Liver (tissue), 10 donors: Measurements from ENCODE around the gene GGA1. TPM values are rescaled to one million over a fixed set of nuclear protein-coding genes. Genes with fewer than 3 reads are reported as not detected.
A peak's percentile ranks its signal among the peaks of the same experiment; 100 is the strongest.

ENCODE experiments used
- DNase-seq: peaks from one replicate; pipeline ENCODE4 v3.0.0-alpha.2; 2017; ENCODE audit warnings: low spot score
- H3K27ac ChIP-seq, 2 donors: one replicate each; pipeline ENCODE4 v1.7.0; 2013; ENCODE audit warnings: inconsistent platforms in 2 of 2, low read length in 2 of 2, control low read depth in 1 of 2, low read depth in 1 of 2, mild to moderate bottlenecking in 1 of 2
- H3K27me3 ChIP-seq, 4 donors: one replicate each; pipeline versions ENCODE4 v1.6.1 to v1.7.0; 2013; ENCODE audit warnings: low read length in 3 of 4, inconsistent platforms in 1 of 4, mild to moderate bottlenecking in 1 of 4, moderate library complexity in 1 of 4; ENCODE audit not compliant: control insufficient read depth in 4 of 4, insufficient read depth in 4 of 4
- H3K36me3 ChIP-seq, 4 donors: one replicate each; pipeline versions ENCODE4 v1.6.1 to v1.7.0; 2013; ENCODE audit warnings: low read length in 3 of 4, mild to moderate bottlenecking in 3 of 4, low read depth in 1 of 4, moderate library complexity in 1 of 4; ENCODE audit not compliant: control insufficient read depth in 4 of 4, insufficient read depth in 3 of 4
- H3K4me1 ChIP-seq, 4 donors: one replicate each; pipeline versions ENCODE4 v1.6.1 to v1.7.0; 2013; ENCODE audit warnings: low read length in 3 of 4, mild to moderate bottlenecking in 3 of 4, moderate library complexity in 1 of 4; ENCODE audit not compliant: control insufficient read depth in 4 of 4, insufficient read depth in 4 of 4
- H3K4me3 ChIP-seq, 3 donors: one replicate each; pipeline versions ENCODE4 v1.6.1 to v1.7.0; 2013; ENCODE audit warnings: low read length in 3 of 3, control low read depth in 1 of 3, low read depth in 1 of 3, mild to moderate bottlenecking in 1 of 3
- H3K9ac ChIP-seq, 2 donors: one replicate each; pipeline ENCODE4 v1.7.0; 2013; ENCODE audit warnings: low read length in 2 of 2, mild to moderate bottlenecking in 2 of 2, moderate library complexity in 2 of 2, control low read depth in 1 of 2, low read depth in 1 of 2
- H3K9me3 ChIP-seq, 4 donors: one replicate each; pipeline versions ENCODE4 v1.6.1 to v1.7.0; 2013; ENCODE audit warnings: low read length in 3 of 4; ENCODE audit not compliant: control insufficient read depth in 4 of 4
- ATF3 ChIP-seq: IDR thresholded peaks from 2 replicates; pipeline ENCODE4 v1.6.1; 2016; ENCODE audit warnings: antibody characterized with exemption
- EGR1 ChIP-seq, 2 donors: IDR thresholded peaks; 2 replicates each; pipeline ENCODE4 v1.6.1; 2016 to 2018; ENCODE audit warnings: antibody characterized with exemption in 2 of 2, low read depth in 2 of 2
- FOXA1 ChIP-seq: IDR thresholded peaks from 2 replicates; pipeline ENCODE4 v1.6.1; 2016; ENCODE audit warnings: antibody characterized with exemption
- FOXA2 ChIP-seq: IDR thresholded peaks from 2 replicates; pipeline ENCODE4 v1.6.1; 2016; ENCODE audit warnings: antibody characterized with exemption
- GABPA ChIP-seq, 2 donors: IDR thresholded peaks in 1 of 2; conservative IDR thresholded peaks in 1 of 2; 2 replicates each; pipeline ENCODE4 v1.6.1; 2016; ENCODE audit warnings: antibody characterized with exemption in 2 of 2, mild to moderate bottlenecking in 1 of 2, moderate library complexity in 1 of 2
- HNF4A ChIP-seq, 2 donors: conservative IDR thresholded peaks; 2 replicates each; pipeline ENCODE4 v1.6.1; 2016; ENCODE audit warnings: antibody characterized with exemption in 2 of 2, mild to moderate bottlenecking in 2 of 2
- HNF4G ChIP-seq: IDR thresholded peaks from 2 replicates; pipeline ENCODE4 v1.6.1; 2016; ENCODE audit warnings: antibody characterized with exemption
- JUND ChIP-seq, 2 donors: IDR thresholded peaks; 2 replicates each; pipeline ENCODE4 v1.6.1; 2016; ENCODE audit warnings: antibody characterized with exemption in 2 of 2
- NR2F2 ChIP-seq: IDR thresholded peaks from 2 replicates; pipeline ENCODE4 v1.6.1; 2016; ENCODE audit warnings: antibody characterized with exemption
- RAD21 ChIP-seq, 2 donors: IDR thresholded peaks; 2 replicates each; pipeline ENCODE4 v1.6.1; 2016; ENCODE audit warnings: antibody characterized with exemption in 2 of 2, mild to moderate bottlenecking in 2 of 2
- RXRA ChIP-seq, 2 donors: IDR thresholded peaks; 2 replicates each; pipeline ENCODE4 v1.6.1; 2017 to 2018; ENCODE audit warnings: antibody characterized with exemption in 2 of 2, mild to moderate bottlenecking in 1 of 2
- SP1 ChIP-seq: IDR thresholded peaks from 2 replicates; pipeline ENCODE4 v1.6.1; 2018; ENCODE audit warnings: antibody characterized with exemption, mild to moderate bottlenecking
- TAF1 ChIP-seq: conservative IDR thresholded peaks from 2 replicates; pipeline ENCODE4 v1.6.1; 2016; ENCODE audit warnings: antibody characterized with exemption, mild to moderate bottlenecking
- YY1 ChIP-seq: IDR thresholded peaks from 2 replicates; pipeline ENCODE4 v1.6.1; 2016; ENCODE audit warnings: antibody characterized with exemption, mild to moderate bottlenecking
- WGBS: extraction: QIAGEN DNeasy Blood & Tissue Kit; methylation state at CpG from one replicate; pipeline ENCODE4 v1.1.7; 2013; 5-methylcytosine and 5-hydroxymethylcytosine counted together
- polyA plus RNA-seq, 2 donors: library from polyadenylated mRNA; stranded (reverse) in 1 of 2; unstranded in 1 of 2; fragments of 200-250 nt in 1 of 2; fragments of >200 nt in 1 of 2; fragmentation: Nextera tagmentation in 1 of 2; extraction: Ambion mirVana in 1 of 2; gene quantifications; one replicate each; pipeline versions ENCODE4 v1.2.1 to v1.2.3, GENCODE V29; 2013 to 2015
- small RNA-seq: library from RNA; depleted of rRNA; stranded (forward); fragments of <200 nt; gene quantifications from one replicate; pipeline ENCODE3, GENCODE V24; 2014
- total RNA-seq, 2 donors: library from RNA; depleted of rRNA; stranded (reverse); fragments of >200 nt; gene quantifications; one replicate each; pipeline ENCODE4 v1.2.3, GENCODE V29; 2014
- TF ChIP-seq, protein P1 (sequence below): IDR thresholded peaks from 2 replicates; pipeline ENCODE4 v1.6.1; 2016; ENCODE audit warnings: antibody characterized with exemption
- TF ChIP-seq, protein P2 (sequence below): IDR thresholded peaks from 2 replicates; pipeline ENCODE4 v1.6.1; 2016; ENCODE audit warnings: antibody characterized with exemption
- TF ChIP-seq, protein P3 (sequence below): fragments of 150-350 bp; IDR thresholded peaks from 2 replicates; pipeline ENCODE4 v1.5.1; 2017; ENCODE audit warnings: improper control_type of control experiment, low read depth, low read length; ENCODE audit not compliant: missing input control
- TF ChIP-seq, protein P4 (sequence below): IDR thresholded peaks from 2 replicates; pipeline ENCODE4 v1.6.1; 2016; ENCODE audit warnings: antibody characterized with exemption, mild to moderate bottlenecking
- donor health status: healthy.
- donor health status: healthy.
- donor health status: healthy.
- donor health status: healthy.
- donor health status: healthy.

Gene GGA1
- total and polyA plus RNA-seq, 4 donors: 15.1 to 26.4 (median 17.8) TPM

DNA sequence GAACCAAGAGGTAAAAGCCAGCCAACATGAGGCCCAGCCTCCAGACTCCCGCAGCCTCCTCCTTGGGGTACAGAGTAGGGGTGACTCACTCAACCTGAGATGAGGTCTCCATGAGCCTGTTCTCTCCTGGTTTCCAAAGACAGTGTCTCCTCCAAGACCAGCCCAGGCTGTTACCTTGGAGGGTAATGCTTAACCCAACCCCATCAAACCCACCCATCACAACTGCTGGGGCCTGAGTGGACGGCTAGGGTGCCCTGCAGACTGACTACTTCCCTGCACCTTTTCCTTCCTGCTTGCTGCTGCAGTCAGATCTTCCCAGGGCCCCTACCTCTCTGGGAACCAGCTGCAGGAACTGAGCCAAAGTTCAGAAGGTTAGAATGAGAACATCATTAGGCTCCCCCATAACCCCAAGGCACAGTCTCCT is 72.4 kb downstream of the GGA1 start (continued):
- TF ChIP-seq TAF1 (no peak), FOXA2 (no peak), RXRA (IDR thresholded peaks at IDR 0.05) (no peak), JUND (IDR thresholded peaks at IDR 0.05) (no peak)

DNA sequence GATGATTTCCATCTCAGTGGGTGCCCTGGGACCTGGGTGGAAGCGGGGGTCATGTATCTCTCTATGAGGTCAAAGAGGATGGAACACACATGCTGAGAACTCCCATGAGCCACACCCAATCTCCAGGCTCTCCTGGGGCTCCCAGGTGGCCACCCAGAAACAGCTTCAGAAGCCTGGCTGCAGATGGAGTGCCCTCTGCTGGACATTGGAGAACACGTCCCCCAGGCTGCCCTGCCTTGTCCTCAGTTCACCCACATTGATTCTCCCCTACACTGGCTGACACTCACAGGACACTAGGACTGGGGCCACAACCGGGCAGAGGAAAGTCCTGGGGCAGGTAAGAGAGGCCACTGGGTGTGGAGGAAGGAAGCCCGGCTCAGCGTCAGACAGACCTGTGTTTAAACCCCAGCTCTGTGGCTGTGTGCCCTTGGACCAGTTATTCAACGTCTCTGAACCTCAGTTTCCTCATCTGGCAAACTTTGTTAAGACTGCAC is 73.0 kb downstream of the GGA1 start:
- no peaks in the 10 kb centered on the region for H3K36me3 ChIP-seq
- TF ChIP-seq JUND (IDR thresholded peaks at IDR 0.05): no peak
- TF ChIP-seq FOXA2: no peak
- TF ChIP-seq, protein P1, sequence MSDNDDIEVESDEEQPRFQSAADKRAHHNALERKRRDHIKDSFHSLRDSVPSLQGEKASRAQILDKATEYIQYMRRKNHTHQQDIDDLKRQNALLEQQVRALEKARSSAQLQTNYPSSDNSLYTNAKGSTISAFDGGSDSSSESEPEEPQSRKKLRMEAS: no peak
- peak in 1 of 2 donors; percentile 23 for TF ChIP-seq GABPA (IDR thresholded peaks at IDR 0.05 in 1 of 2, conservative IDR thresholded peaks at IDR 0.05 in 1 of 2)
- TF ChIP-seq, protein P2, sequence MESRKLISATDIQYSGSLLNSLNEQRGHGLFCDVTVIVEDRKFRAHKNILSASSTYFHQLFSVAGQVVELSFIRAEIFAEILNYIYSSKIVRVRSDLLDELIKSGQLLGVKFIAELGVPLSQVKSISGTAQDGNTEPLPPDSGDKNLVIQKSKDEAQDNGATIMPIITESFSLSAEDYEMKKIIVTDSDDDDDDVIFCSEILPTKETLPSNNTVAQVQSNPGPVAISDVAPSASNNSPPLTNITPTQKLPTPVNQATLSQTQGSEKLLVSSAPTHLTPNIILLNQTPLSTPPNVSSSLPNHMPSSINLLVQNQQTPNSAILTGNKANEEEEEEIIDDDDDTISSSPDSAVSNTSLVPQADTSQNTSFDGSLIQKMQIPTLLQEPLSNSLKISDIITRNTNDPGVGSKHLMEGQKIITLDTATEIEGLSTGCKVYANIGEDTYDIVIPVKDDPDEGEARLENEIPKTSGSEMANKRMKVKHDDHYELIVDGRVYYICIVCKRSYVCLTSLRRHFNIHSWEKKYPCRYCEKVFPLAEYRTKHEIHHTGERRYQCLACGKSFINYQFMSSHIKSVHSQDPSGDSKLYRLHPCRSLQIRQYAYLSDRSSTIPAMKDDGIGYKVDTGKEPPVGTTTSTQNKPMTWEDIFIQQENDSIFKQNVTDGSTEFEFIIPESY: no peak
- peak; percentile 43 for TF ChIP-seq HNF4G
- TF ChIP-seq, protein P3, sequence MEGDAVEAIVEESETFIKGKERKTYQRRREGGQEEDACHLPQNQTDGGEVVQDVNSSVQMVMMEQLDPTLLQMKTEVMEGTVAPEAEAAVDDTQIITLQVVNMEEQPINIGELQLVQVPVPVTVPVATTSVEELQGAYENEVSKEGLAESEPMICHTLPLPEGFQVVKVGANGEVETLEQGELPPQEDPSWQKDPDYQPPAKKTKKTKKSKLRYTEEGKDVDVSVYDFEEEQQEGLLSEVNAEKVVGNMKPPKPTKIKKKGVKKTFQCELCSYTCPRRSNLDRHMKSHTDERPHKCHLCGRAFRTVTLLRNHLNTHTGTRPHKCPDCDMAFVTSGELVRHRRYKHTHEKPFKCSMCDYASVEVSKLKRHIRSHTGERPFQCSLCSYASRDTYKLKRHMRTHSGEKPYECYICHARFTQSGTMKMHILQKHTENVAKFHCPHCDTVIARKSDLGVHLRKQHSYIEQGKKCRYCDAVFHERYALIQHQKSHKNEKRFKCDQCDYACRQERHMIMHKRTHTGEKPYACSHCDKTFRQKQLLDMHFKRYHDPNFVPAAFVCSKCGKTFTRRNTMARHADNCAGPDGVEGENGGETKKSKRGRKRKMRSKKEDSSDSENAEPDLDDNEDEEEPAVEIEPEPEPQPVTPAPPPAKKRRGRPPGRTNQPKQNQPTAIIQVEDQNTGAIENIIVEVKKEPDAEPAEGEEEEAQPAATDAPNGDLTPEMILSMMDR: peak; percentile 93
- peak; percentile 43 for TF ChIP-seq NR2F2
- no peak for TF ChIP-seq ATF3
- no peak for TF ChIP-seq EGR1 (IDR thresholded peaks at IDR 0.05; ENCODE audit: low read depth in 2 of 2)
- TF ChIP-seq RXRA (IDR thresholded peaks at IDR 0.05): peak; percentile 92 to 99
- peak; percentile 93 to 96 for TF ChIP-seq RAD21 (IDR thresholded peaks at IDR 0.05)
- TF ChIP-seq, protein P4, sequence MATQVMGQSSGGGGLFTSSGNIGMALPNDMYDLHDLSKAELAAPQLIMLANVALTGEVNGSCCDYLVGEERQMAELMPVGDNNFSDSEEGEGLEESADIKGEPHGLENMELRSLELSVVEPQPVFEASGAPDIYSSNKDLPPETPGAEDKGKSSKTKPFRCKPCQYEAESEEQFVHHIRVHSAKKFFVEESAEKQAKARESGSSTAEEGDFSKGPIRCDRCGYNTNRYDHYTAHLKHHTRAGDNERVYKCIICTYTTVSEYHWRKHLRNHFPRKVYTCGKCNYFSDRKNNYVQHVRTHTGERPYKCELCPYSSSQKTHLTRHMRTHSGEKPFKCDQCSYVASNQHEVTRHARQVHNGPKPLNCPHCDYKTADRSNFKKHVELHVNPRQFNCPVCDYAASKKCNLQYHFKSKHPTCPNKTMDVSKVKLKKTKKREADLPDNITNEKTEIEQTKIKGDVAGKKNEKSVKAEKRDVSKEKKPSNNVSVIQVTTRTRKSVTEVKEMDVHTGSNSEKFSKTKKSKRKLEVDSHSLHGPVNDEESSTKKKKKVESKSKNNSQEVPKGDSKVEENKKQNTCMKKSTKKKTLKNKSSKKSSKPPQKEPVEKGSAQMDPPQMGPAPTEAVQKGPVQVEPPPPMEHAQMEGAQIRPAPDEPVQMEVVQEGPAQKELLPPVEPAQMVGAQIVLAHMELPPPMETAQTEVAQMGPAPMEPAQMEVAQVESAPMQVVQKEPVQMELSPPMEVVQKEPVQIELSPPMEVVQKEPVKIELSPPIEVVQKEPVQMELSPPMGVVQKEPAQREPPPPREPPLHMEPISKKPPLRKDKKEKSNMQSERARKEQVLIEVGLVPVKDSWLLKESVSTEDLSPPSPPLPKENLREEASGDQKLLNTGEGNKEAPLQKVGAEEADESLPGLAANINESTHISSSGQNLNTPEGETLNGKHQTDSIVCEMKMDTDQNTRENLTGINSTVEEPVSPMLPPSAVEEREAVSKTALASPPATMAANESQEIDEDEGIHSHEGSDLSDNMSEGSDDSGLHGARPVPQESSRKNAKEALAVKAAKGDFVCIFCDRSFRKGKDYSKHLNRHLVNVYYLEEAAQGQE: no peak
- TF ChIP-seq HNF4A (conservative IDR thresholded peaks at IDR 0.05): peak; percentile 70 to 75
- TF ChIP-seq TAF1: no peak
- TF ChIP-seq SP1: peak; percentile 65
- no peak for TF ChIP-seq YY1
- no peak for TF ChIP-seq FOXA1
- H3K9me3 ChIP-seq: no peaks in the 10 kb centered on the region
- 16% methylated on average over 6 of the region's 6 CpGs for WGBS
- no peak overlapping the region for H3K27ac ChIP-seq
- H3K9ac ChIP-seq: peak overlapping the region in 1 of 2 donors; percentile 26
- peaks cover 3 to 39% (median 30%) of the 10 kb centered on the region in 4 donors for H3K4me1 ChIP-seq
- H3K4me3 ChIP-seq: no peak overlapping the region
- DNase-seq: peak; percentile 73
- no peaks in the 10 kb centered on the region for H3K27me3 ChIP-seq

Small RNA genes within 50 kb of the gene (small RNA-seq; reads per million reads assigned to genes)
- gene RF00017 (not detected), gene RN7SL385P (not detected)

Other genes starting within 250 kb of the GGA1 start
- gene ELFN2, start 181.4 kb upstream of the GGA1 start, total RNA-seq: under 1 TPM; 0.08 to 0.19 TPM
- gene ELFN2, start 181.4 kb upstream of the GGA1 start, polyA plus RNA-seq: under 1 TPM in 1 of 2 donors, not detected in 1; 0.07 TPM
- 1 to 10 TPM; 6.9 to 7.9 TPM for gene MFNG, start 122.5 kb upstream of the GGA1 start, total RNA-seq
- 10 to 100 TPM in 1 of 2 donors, 1 to 10 TPM in 1; 5.0 to 10.7 TPM for gene MFNG, start 122.5 kb upstream of the GGA1 start, polyA plus RNA-seq
- 1 to 10 TPM; 7.8 to 8.9 TPM for gene CARD10, start 89.4 kb upstream of the GGA1 start, total RNA-seq
- gene CARD10, start 89.4 kb upstream of the GGA1 start, polyA plus RNA-seq: 10 to 100 TPM in 1 of 2 donors, 1 to 10 TPM in 1; 7.9 to 14.0 TPM
- gene CDC42EP1, start 48.4 kb upstream of the GGA1 start, total RNA-seq: 10 to 100 TPM; 10.2 to 18.8 TPM
- gene CDC42EP1, start 48.4 kb upstream of the GGA1 start, polyA plus RNA-seq: 10 to 100 TPM; 43.6 to 66.6 TPM
- gene LGALS2, start 28.7 kb upstream of the GGA1 start, total RNA-seq: 1 to 10 TPM in 1 of 2 donors, under 1 TPM in 1; 0.33 to 3.4 TPM
- 1 to 10 TPM in 1 of 2 donors, under 1 TPM in 1; 0.81 to 2.3 TPM for gene LGALS2, start 28.7 kb upstream of the GGA1 start, polyA plus RNA-seq
- 1 to 10 TPM; 3.8 to 8.2 TPM for gene SH3BP1, start 30.8 kb downstream of the GGA1 start, total RNA-seq
- 1 to 10 TPM in 1 of 2 donors, under 1 TPM in 1; 0.24 to 1.7 TPM for gene SH3BP1, start 30.8 kb downstream of the GGA1 start, polyA plus RNA-seq
- gene PDXP, start 49.9 kb downstream of the GGA1 start, total RNA-seq: 10 to 100 TPM; 23.4 to 32.4 TPM
- gene PDXP, start 49.9 kb downstream of the GGA1 start, polyA plus RNA-seq: 10 to 100 TPM; 24.7 to 42.2 TPM
- gene LGALS1, start 66.8 kb downstream of the GGA1 start, total RNA-seq: 10 to 100 TPM; 35.6 to 74.9 TPM
- 100 to 1,000 TPM; 108 to 138 TPM for gene LGALS1, start 66.8 kb downstream of the GGA1 start, polyA plus RNA-seq
- gene NOL12, start 77.5 kb downstream of the GGA1 start, total RNA-seq: 10 to 100 TPM; 11.3 to 16.5 TPM
- gene NOL12, start 77.5 kb downstream of the GGA1 start, polyA plus RNA-seq: 10 to 100 TPM in 1 of 2 donors, 1 to 10 TPM in 1; 6.9 to 11.6 TPM
- 10 to 100 TPM; 24.8 to 41.1 TPM for gene TRIOBP, start 88.2 kb downstream of the GGA1 start, total RNA-seq
- 10 to 100 TPM in 1 of 2 donors, 1 to 10 TPM in 1; 4.8 to 18.3 TPM for gene TRIOBP, start 88.2 kb downstream of the GGA1 start, polyA plus RNA-seq
- 10 to 100 TPM; 27.7 to 31.8 TPM for gene GCAT, start 199.1 kb downstream of the GGA1 start, total RNA-seq
- gene GCAT, start 199.1 kb downstream of the GGA1 start, polyA plus RNA-seq: 10 to 100 TPM; 20.7 to 32.6 TPM
- gene GALR3, start 214.5 kb downstream of the GGA1 start, total RNA-seq: not detected
- not detected for gene GALR3, start 214.5 kb downstream of the GGA1 start, polyA plus RNA-seq
- gene ANKRD54, start 235.5 kb downstream of the GGA1 start, total RNA-seq: 10 to 100 TPM; 13.7 to 25.5 TPM
- 10 to 100 TPM; 10.7 to 11.3 TPM for gene ANKRD54, start 235.5 kb downstream of the GGA1 start, polyA plus RNA-seq
- 100 to 1,000 TPM; 103 to 217 TPM for gene EIF3L, start 240.6 kb downstream of the GGA1 start, total RNA-seq
- 100 to 1,000 TPM; 104 to 117 TPM for gene EIF3L, start 240.6 kb downstream of the GGA1 start, polyA plus RNA-seq